Loucy (cell line): ENCODE results near the gene ELMO1.

Experiments used
- H2AFZ ChIP-seq: fragments of 200-600 bp; sonication (generic); 2 replicates; pipeline ENCODE4 v1.6.0; 2016; ENCODE audit warnings: antibody characterized with exemption, mild to moderate bottlenecking, low read length, moderate library complexity
- H3F3A ChIP-seq: fragments of 200-600 bp; 2 replicates; pipeline ENCODE4 v1.6.0; 2016; ENCODE audit warnings: antibody characterized with exemption, low read depth, mild to moderate bottlenecking
- H3K27me3 ChIP-seq: fragments of 200-600 bp; sonication (generic); 2 replicates; pipeline ENCODE4 v1.6.1; 2014; ENCODE audit warnings: low read length, mild to moderate bottlenecking; ENCODE audit not compliant: insufficient read depth, poor library complexity, severe bottlenecking
- H3K36me3 ChIP-seq: fragments of 200-600 bp; sonication (generic); 2 replicates; pipeline ENCODE4 v1.6.1; 2016; ENCODE audit warnings: low read length; ENCODE audit not compliant: insufficient read depth
- H3K4me1 ChIP-seq: fragments of 200-600 bp; sonication (generic); 2 replicates; pipeline ENCODE4 v1.5.1; 2014; ENCODE audit warnings: low read length, mild to moderate bottlenecking; ENCODE audit not compliant: insufficient read depth, poor library complexity, severe bottlenecking
- H3K4me2 ChIP-seq: fragments of 200-600 bp; sonication (generic); 2 replicates; pipeline ENCODE4 v1.6.0; 2014; ENCODE audit warnings: antibody characterized with exemption, low read length, low read depth, mild to moderate bottlenecking; ENCODE audit not compliant: poor library complexity, severe bottlenecking
- H3K4me3 ChIP-seq: fragments of 200-600 bp; sonication (generic); 2 replicates; pipeline ENCODE4 v1.5.1; 2014; ENCODE audit warnings: low read length, mild to moderate bottlenecking, mixed read lengths; ENCODE audit not compliant: poor library complexity, severe bottlenecking
- H3K79me2 ChIP-seq: fragments of 200-600 bp; sonication (generic); 2 replicates; pipeline ENCODE4 v1.6.1; 2014; ENCODE audit warnings: low read length; ENCODE audit not compliant: insufficient read depth
- H3K9ac ChIP-seq: fragments of 200-600 bp; sonication (generic); 2 replicates; pipeline ENCODE4 v1.6.0; 2014; ENCODE audit warnings: mild to moderate bottlenecking, low read depth, low read length, moderate library complexity; ENCODE audit not compliant: poor library complexity, severe bottlenecking
- H3K9me2 ChIP-seq: fragments of 200-600 bp; sonication (generic); replicated peaks from 2 replicates; pipeline ENCODE4 v1.6.1; 2016; ENCODE audit warnings: low read depth, low read length, mixed read lengths
- H3K9me3 ChIP-seq: fragments of 200-600 bp; sonication (generic); 2 replicates; pipeline ENCODE4 v1.6.1; 2014; ENCODE audit warnings: mild to moderate bottlenecking, antibody characterized with exemption, low read length, low read depth; ENCODE audit not compliant: insufficient read depth
- H4K20me1 ChIP-seq: fragments of 200-600 bp; sonication (generic); 2 replicates; pipeline ENCODE4 v1.6.0; 2014; ENCODE audit warnings: antibody characterized with exemption, low read length, mild to moderate bottlenecking; ENCODE audit not compliant: insufficient read depth, poor library complexity, severe bottlenecking
- EZH2phosphoT487 ChIP-seq: fragments of 200-600 bp; IDR thresholded peaks from 2 replicates; pipeline ENCODE4 v1.6.1; 2018; ENCODE audit warnings: antibody characterized with exemption, mild to moderate bottlenecking, moderate library complexity, borderline replicate concordance
- TF ChIP-seq, protein P1 (sequence below): fragments of 200-600 bp; sonication (generic); conservative IDR thresholded peaks from 2 replicates; pipeline ENCODE4 v1.5.1; 2014; ENCODE audit warnings: mild to moderate bottlenecking, antibody characterized with exemption, low read length

Gene ELMO1

DNA sequence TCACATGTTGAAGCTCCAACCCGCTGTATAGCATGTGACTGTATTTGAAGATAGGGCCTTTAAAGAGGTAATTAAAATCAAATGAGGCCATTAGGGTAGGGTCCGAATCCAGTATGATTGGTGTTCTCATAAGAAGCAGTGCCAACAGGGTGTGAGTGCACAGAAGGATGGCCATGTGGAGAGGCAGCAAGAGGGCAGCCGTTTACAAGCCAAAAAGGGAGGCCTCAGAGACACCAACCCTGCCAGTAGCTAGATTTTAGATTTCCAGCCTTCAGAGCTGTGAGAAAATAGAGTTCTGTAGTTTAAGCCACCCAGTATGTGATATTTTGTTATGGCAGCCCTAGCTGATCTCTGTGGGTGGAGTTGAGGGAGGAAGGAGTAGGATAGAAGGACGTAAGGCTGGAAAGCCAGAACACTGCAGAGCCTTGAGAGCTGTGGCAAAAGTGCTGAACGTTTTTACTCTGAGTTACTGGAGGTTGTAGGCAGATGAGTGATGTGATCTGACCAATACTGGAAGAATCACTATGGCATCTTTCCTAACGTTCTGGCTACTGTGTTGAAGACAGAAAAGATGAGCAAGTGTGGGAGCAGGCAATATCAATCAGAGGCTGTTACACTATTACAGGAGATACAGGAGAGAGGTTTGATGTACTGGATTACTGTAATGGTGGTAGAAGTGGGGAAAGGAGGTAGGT, 334.9 kb downstream of the ELMO1 start:
- H3K9me2 ChIP-seq = no peaks in the 10 kb centered on the region
- TF ChIP-seq EZH2phosphoT487 = no peak
- TF ChIP-seq, protein P1, sequence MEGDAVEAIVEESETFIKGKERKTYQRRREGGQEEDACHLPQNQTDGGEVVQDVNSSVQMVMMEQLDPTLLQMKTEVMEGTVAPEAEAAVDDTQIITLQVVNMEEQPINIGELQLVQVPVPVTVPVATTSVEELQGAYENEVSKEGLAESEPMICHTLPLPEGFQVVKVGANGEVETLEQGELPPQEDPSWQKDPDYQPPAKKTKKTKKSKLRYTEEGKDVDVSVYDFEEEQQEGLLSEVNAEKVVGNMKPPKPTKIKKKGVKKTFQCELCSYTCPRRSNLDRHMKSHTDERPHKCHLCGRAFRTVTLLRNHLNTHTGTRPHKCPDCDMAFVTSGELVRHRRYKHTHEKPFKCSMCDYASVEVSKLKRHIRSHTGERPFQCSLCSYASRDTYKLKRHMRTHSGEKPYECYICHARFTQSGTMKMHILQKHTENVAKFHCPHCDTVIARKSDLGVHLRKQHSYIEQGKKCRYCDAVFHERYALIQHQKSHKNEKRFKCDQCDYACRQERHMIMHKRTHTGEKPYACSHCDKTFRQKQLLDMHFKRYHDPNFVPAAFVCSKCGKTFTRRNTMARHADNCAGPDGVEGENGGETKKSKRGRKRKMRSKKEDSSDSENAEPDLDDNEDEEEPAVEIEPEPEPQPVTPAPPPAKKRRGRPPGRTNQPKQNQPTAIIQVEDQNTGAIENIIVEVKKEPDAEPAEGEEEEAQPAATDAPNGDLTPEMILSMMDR = no peak
- H3K27me3 ChIP-seq = no peaks in the 10 kb centered on the region
- H2AFZ ChIP-seq = no peak overlapping the region
- H3K4me2 ChIP-seq = no peak overlapping the region
- H3K4me1 ChIP-seq = peaks cover 14% of the 10 kb centered on the region
- H3K4me3 ChIP-seq = no peak overlapping the region
- peaks cover 19% of the 10 kb centered on the region; the same call in 1 of the 2 replicates for H3K79me2 ChIP-seq
- peaks cover 28% of the 10 kb centered on the region; the same call in 1 of the 2 replicates for H3K36me3 ChIP-seq
- H3K9ac ChIP-seq = no peak overlapping the region
- peaks cover 12% of the 10 kb centered on the region for H4K20me1 ChIP-seq
- H3K9me3 ChIP-seq = no peaks in the 10 kb centered on the region
- H3F3A ChIP-seq = no peaks in the 10 kb centered on the region

- H3K4me2 ChIP-seq = no peak overlapping the region
Observed at GRCh38 chr7:37112876-37113275, 335.8 kb downstream of the ELMO1 start.

DNA sequence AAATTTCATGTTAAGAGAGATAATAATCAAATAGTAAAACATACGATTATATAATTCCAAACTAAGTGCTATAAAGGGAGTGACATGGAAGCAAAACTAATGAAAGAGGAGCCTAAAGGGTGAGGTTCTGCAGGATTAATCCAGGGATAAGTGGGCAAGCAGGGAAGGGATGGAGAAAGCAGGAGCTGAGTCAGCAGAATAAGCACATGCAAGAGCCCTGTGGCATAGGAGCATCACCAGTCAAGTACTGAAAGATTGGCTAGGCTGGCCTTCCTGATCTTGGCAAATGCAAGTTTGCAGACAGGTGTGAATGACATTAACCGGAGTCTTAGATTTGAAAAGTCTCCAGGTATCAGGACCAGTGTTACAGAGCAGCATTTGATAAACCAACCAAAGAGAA, 336.4 kb downstream of the ELMO1 start:
- peaks cover 17% of the 10 kb centered on the region; the same call in 1 of the 2 replicates for H3K79me2 ChIP-seq
- TF ChIP-seq, protein P1 = no peak
- no peak for TF ChIP-seq EZH2phosphoT487

More at GRCh38 chr7:37112876-37113275, 335.8 kb downstream of the ELMO1 start:
- no peaks in the 10 kb centered on the region for H3K27me3 ChIP-seq
- H3K79me2 ChIP-seq = peaks cover 19% of the 10 kb centered on the region; the same call in 1 of the 2 replicates
- no peaks in the 10 kb centered on the region for H3K9me3 ChIP-seq
- H2AFZ ChIP-seq = no peak overlapping the region
- peaks cover 14% of the 10 kb centered on the region for H3K4me1 ChIP-seq
- no peaks in the 10 kb centered on the region for H3K9me2 ChIP-seq
- no peak overlapping the region for H3K9ac ChIP-seq
- no peaks in the 10 kb centered on the region for H3F3A ChIP-seq
- peaks cover 15% of the 10 kb centered on the region for H4K20me1 ChIP-seq
- H3K4me3 ChIP-seq = no peak overlapping the region
- no peak for TF ChIP-seq EZH2phosphoT487
- TF ChIP-seq, protein P1 = no peak
- H3K36me3 ChIP-seq = peaks cover 28% of the 10 kb centered on the region; the same call in 1 of the 2 replicates

More for the DNA sequence above, 336.4 kb downstream of the ELMO1 start:
- no peaks in the 10 kb centered on the region for H3K9me3 ChIP-seq
- H3K4me2 ChIP-seq = no peak overlapping the region
- H3K9ac ChIP-seq = no peak overlapping the region
- H3K9me2 ChIP-seq = no peaks in the 10 kb centered on the region
- no peaks in the 10 kb centered on the region for H3F3A ChIP-seq
- H3K27me3 ChIP-seq = no peaks in the 10 kb centered on the region
- peaks cover 29% of the 10 kb centered on the region; the same call in 1 of the 2 replicates for H3K36me3 ChIP-seq
- no peak overlapping the region for H2AFZ ChIP-seq
- H4K20me1 ChIP-seq = peaks cover 15% of the 10 kb centered on the region
- H3K4me1 ChIP-seq = peaks cover 14% of the 10 kb centered on the region
- H3K4me3 ChIP-seq = no peak overlapping the region
